ENCODE data around the gene C1QL4.

GRCh38 chr12:49294804-49295081 lies 42.2 kb downstream of the C1QL4 start:
- no peak for TF ChIP-seq CHD4 (IDR thresholded peaks at IDR 0.05; ENCODE audit: borderline replicate concordance)
- no peak for TF ChIP-seq SREBF2 (IDR thresholded peaks at IDR 0.05)
- no peak for TF ChIP-seq CTCF (IDR thresholded peaks at IDR 0.05)
- TF ChIP-seq JUNB (IDR thresholded peaks at IDR 0.05), result no peak
- no peak for TF ChIP-seq SMC3 (IDR thresholded peaks at IDR 0.05)
- TF ChIP-seq E2F6 (IDR thresholded peaks at IDR 0.05; ENCODE audit: borderline replicate concordance, low read depth), result no peak
- TF ChIP-seq EHF (CRISPR knock-in tag; IDR thresholded peaks at IDR 0.05), result no peak
- TF ChIP-seq POLR2A (IDR thresholded peaks at IDR 0.05; ENCODE audit: low read length), result no peak
- no peak for TF ChIP-seq HOXB5 (CRISPR knock-in tag; IDR thresholded peaks at IDR 0.05)
